HCT116 (cell line): ENCODE measurements around the gene SPRYD7. TPM values are rescaled to one million over a fixed set of nuclear protein-coding genes. Genes with fewer than 3 reads are reported as not detected.

Source experiments
- ATAC-seq: fragments of 200-7000 bp; cut with Tn5 transposase; 2 replicates; pipeline ENCODE4 v1.9.1; 2020; ENCODE audit warnings: mild to moderate bottlenecking, moderate library complexity
- BruUV-seq: library from RNA; stranded (reverse); fragments of 400-500 nt; replicated peaks from 2 replicates; lab custom pipeline; 2021; lab: Mats Ljungman, UMichigan
- CTCF ChIA-PET: fragments of 300-600 bp; sonication (Branson Sonifier 250); formaldehyde crosslinking; loops from one replicate; lab custom pipeline; 2021; ENCODE audit warnings: antibody characterized with exemption; lab: Charles Lee
- POLR2A ChIA-PET: fragments of 300-600, 350-600 bp; sonication (Branson Sonifier 250); formaldehyde crosslinking; loops from one replicate; lab custom pipeline; 2021; ENCODE audit warnings: antibody characterized with exemption; lab: Charles Lee
- RAD21 ChIA-PET, 2 experiments: fragments of 300-600 bp; sonication (Branson Sonifier 250); formaldehyde crosslinking; loops; one replicate each; lab custom pipeline; 2023; ENCODE audit warnings: low total read pairs in 2 of 2; ENCODE audit not compliant: uncharacterized antibody in 2 of 2, unreplicated experiment in 2 of 2, low non-redundant PET in 1 of 2; lab: Charles Lee
- DNase-seq: peaks from one replicate; pipeline ENCODE4 v3.0.0-alpha.2; 2010; ENCODE audit warnings: low read depth, low spot score
- H2AFZ ChIP-seq: fragments of 200-600 bp; shearing (Covaris generic), sonication (generic); 2 replicates; pipeline ENCODE4 v1.6.1; 2017; ENCODE audit warnings: low read depth, mixed run types, mixed read lengths, antibody characterized with exemption, low read length; ENCODE audit not compliant: poor library complexity, severe bottlenecking
- H3K27ac ChIP-seq: 2 replicates; pipeline ENCODE4 v1.5.1; 2012; ENCODE audit warnings: low read depth, low read length
- H3K27me3 ChIP-seq: fragments of 200-600 bp; sonication (generic); 2 replicates; pipeline ENCODE4 v1.6.1; 2016; ENCODE audit warnings: mixed run types, low read length, mixed read lengths; ENCODE audit not compliant: insufficient read depth
- H3K36me3 ChIP-seq, 2 experiments: fragments of 200-500 bp in 1 of 2; fragments of 200-600 bp in 1 of 2; sonication (Bioruptor generic) in 1 of 2; sonication (generic) in 1 of 2; 2 replicates each; pipeline versions ENCODE4 v1.5.1 to v1.6.1; 2014 to 2016; ENCODE audit warnings: low read length in 2 of 2, inconsistent platforms in 1 of 2, mixed read lengths in 1 of 2, mixed run types in 1 of 2; ENCODE audit not compliant: insufficient read depth in 2 of 2, control insufficient read depth in 1 of 2
- H3K4me1 ChIP-seq, 2 experiments: fragments of 200-600 bp in 1 of 2; sonication (generic) in 1 of 2; 2 replicates each; pipeline versions ENCODE4 v1.5.1 to v1.6.1; 2012 to 2017; ENCODE audit warnings: low read length in 2 of 2, inconsistent platforms in 1 of 2, mild to moderate bottlenecking in 1 of 2, mixed read lengths in 1 of 2, mixed run types in 1 of 2, moderate library complexity in 1 of 2; ENCODE audit not compliant: insufficient read depth in 2 of 2, control insufficient read depth in 1 of 2
- H3K4me2 ChIP-seq: fragments of 200-600 bp; sonication (generic); 2 replicates; pipeline ENCODE4 v1.6.1; 2017; ENCODE audit warnings: mixed run types, low read length, mixed read lengths
- H3K4me3 ChIP-seq, 2 experiments: fragments of 200-600 bp in 1 of 2; sonication (generic) in 1 of 2; replicated peaks in 1 of 2; 2 replicates each; pipeline ENCODE4 v1.5.1; 2011 to 2016; ENCODE audit warnings: low read length in 2 of 2, control low read depth in 1 of 2, low read depth in 1 of 2, mild to moderate bottlenecking in 1 of 2, mixed read lengths in 1 of 2, mixed run types in 1 of 2
- H3K79me2 ChIP-seq: fragments of 200-600 bp; sonication (generic); 2 replicates; pipeline ENCODE4 v1.6.1; 2017; ENCODE audit warnings: mild to moderate bottlenecking, mixed run types, low read length, moderate library complexity, mixed read lengths; ENCODE audit not compliant: insufficient read depth
- H3K9ac ChIP-seq: fragments of 200-600 bp; sonication (generic); 2 replicates; pipeline ENCODE4 v1.6.1; 2016; ENCODE audit warnings: low read length, mixed read lengths
- H3K9me2 ChIP-seq: fragments of 200-600 bp; sonication (generic), shearing (Covaris generic); 2 replicates; pipeline ENCODE4 v1.6.1; 2017; ENCODE audit warnings: mixed run types, mild to moderate bottlenecking, moderate library complexity; ENCODE audit not compliant: insufficient read depth
- H3K9me3 ChIP-seq, 2 experiments: fragments of 200-500 bp in 1 of 2; fragments of 200-600 bp in 1 of 2; sonication (Bioruptor generic) in 1 of 2; sonication (generic) in 1 of 2; 2 replicates each; pipeline ENCODE4 v1.6.1; 2014 to 2017; ENCODE audit warnings: low read length in 2 of 2, mixed read lengths in 2 of 2, inconsistent platforms in 1 of 2, low read depth in 1 of 2, mild to moderate bottlenecking in 1 of 2, mixed run types in 1 of 2, moderate library complexity in 1 of 2; ENCODE audit not compliant: control insufficient read depth in 1 of 2, insufficient read depth in 1 of 2
- H4K20me1 ChIP-seq: fragments of 200-600 bp; sonication (generic), shearing (Covaris generic); 2 replicates; pipeline ENCODE4 v1.6.1; 2017; ENCODE audit warnings: mixed run types, mild to moderate bottlenecking, moderate library complexity; ENCODE audit not compliant: insufficient read depth
- ATF3 ChIP-seq: IDR thresholded peaks from 2 replicates; pipeline ENCODE4 v1.6.1; 2012
- CEBPB ChIP-seq: IDR thresholded peaks from 2 replicates; pipeline ENCODE4 v1.6.1; 2012; ENCODE audit warnings: low read depth
- CTCF ChIP-seq, 3 experiments: fragments of 200-600 bp in 1 of 3; sonication (generic) in 1 of 3; IDR thresholded peaks in 2 of 3; conservative IDR thresholded peaks in 1 of 3; 2 replicates each; pipeline ENCODE4 v1.5.1; 2012 to 2017; ENCODE audit warnings: low read depth in 2 of 3, low read length in 2 of 3, antibody characterized with exemption in 1 of 3, borderline replicate concordance in 1 of 3, control low read depth in 1 of 3, mild to moderate bottlenecking in 1 of 3, mixed read lengths in 1 of 3, mixed run types in 1 of 3, moderate library complexity in 1 of 3; ENCODE audit not compliant: insufficient read depth in 1 of 3
- EZH2 ChIP-seq: fragments of 200-600 bp; sonication (generic); IDR thresholded peaks from 2 replicates; pipeline ENCODE4 v1.6.1; 2017; ENCODE audit warnings: antibody characterized with exemption, mixed run types
- EZH2phosphoT487 ChIP-seq: fragments of 200-600 bp; IDR thresholded peaks from 2 replicates; pipeline ENCODE4 v1.6.1; 2018; ENCODE audit warnings: antibody characterized with exemption, borderline replicate concordance
- FOSL1 ChIP-seq: IDR thresholded peaks from 2 replicates; pipeline ENCODE4 v1.6.1; 2012; ENCODE audit warnings: low read depth
- JUND ChIP-seq: IDR thresholded peaks from 2 replicates; pipeline ENCODE4 v1.6.1; 2012
- MAX ChIP-seq: IDR thresholded peaks from 2 replicates; pipeline ENCODE4 v1.6.1; 2012
- SIN3A ChIP-seq: IDR thresholded peaks from 2 replicates; pipeline ENCODE4 v1.6.1; 2012; ENCODE audit warnings: low read depth
- SP1 ChIP-seq: IDR thresholded peaks from 2 replicates; pipeline ENCODE4 v1.6.1; 2012; ENCODE audit warnings: low read depth
- TCF7L2 ChIP-seq: IDR thresholded peaks from 2 replicates; pipeline ENCODE4 v1.7.0; 2011; ENCODE audit warnings: borderline replicate concordance, inconsistent platforms; ENCODE audit not compliant: insufficient read depth, insufficient read length; ENCODE audit errors: extremely low read depth
- YY1 ChIP-seq: IDR thresholded peaks from 2 replicates; pipeline ENCODE4 v1.6.1; 2011; ENCODE audit warnings: low read length, low read depth, moderate library complexity, mild to moderate bottlenecking; ENCODE audit not compliant: insufficient replicate concordance; ENCODE audit errors: extremely low read depth
- ZNF274 ChIP-seq: fragments of 200-500 bp; sonication (Bioruptor generic); IDR thresholded peaks from 2 replicates; pipeline ENCODE4 v1.6.1; 2014; ENCODE audit warnings: mild to moderate bottlenecking, low read depth, low read length, inconsistent platforms
- intact Hi-C: fragments of 100-400 bp; cut with micrococcal nuclease; formaldehyde crosslinking; loops from 2 replicates; pipeline ENCODE4 v1.10.0; 2022
- total RNA-seq: library from RNA; stranded (reverse); gene quantifications from one replicate; pipeline ENCODE4 v1.2.1, GENCODE V29; 2021; ENCODE audit not compliant: unreplicated experiment

Gene SPRYD7
- total RNA-seq, 1 experiment from 2014 or later: 11.3 TPM

- intact Hi-C loops: loop anchor here (1.0 kb wide), 4 partner anchors 556 to 1094 kb away; no protein-coding TSS in a partner anchor
- no peak overlapping the region for H3K9ac ChIP-seq
- H3K27ac ChIP-seq: no peak overlapping the region
- no peaks in the 10 kb centered on the region; the same call in 1 of the 2 replicates for H4K20me1 ChIP-seq
- ATAC-seq (no peak), DNase-seq (no peak)
- POLR2A ChIA-PET: no interaction called here
- CTCF ChIA-PET: interaction anchor here (0.7 to 2.3 kb wide), 7 partner anchors 15 to 1096 kb away, joined by 3 to 26 read pairs (median 5); partner anchors contain the start of gene TRIM13
- H3K79me2 ChIP-seq: no peaks in the 10 kb centered on the region
- no peak overlapping the region for H2AFZ ChIP-seq
- H3K4me3 ChIP-seq: no peak overlapping the region
- H3K4me1 ChIP-seq: no peaks in the 10 kb centered on the region
- no peaks in the 10 kb centered on the region for H3K27me3 ChIP-seq
- TF ChIP-seq JUND: no peak
- TF ChIP-seq ATF3: no peak
- H3K9me2 ChIP-seq: no peaks in the 10 kb centered on the region
- RAD21 ChIA-PET: interaction anchor here (1.3 to 1.6 kb wide), 3 partner anchors 67 to 936 kb away, joined by 3 to 5 read pairs (median 3); partner anchors contain the start of gene RNASEH2B (in 1 of the 2)
- no TSS peak for BruUV-seq
- H3K4me2 ChIP-seq: no peak overlapping the region
- H3K36me3 ChIP-seq: no peaks in the 10 kb centered on the region; a peak in 1 of 4 replicates
- no peaks in the 10 kb centered on the region for H3K9me3 ChIP-seq
Measured at GRCh38 chr13:49975826-49976225, 39.7 kb upstream of the SPRYD7 start.

DNA sequence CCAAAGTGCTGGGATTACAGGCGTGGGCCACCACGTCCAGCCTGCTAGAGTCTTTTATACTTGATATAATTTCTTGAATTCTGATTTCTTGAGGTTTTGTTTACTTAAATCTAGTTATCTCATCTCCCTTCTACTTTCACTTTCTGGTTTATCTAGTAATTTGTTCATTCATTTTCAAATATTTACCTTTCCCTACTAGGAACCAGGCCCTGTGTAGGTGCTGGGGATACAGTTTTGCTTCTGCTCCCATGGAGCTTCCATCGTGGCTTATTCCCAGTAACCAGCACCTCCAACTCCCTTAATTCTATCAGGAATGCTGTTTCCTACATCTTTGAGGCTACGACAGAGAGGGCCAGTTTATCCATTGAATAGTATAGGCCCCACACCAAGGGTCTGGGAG, 36.6 kb upstream of the SPRYD7 start:
- ChIA-PET RAD21 (no interaction called here), CTCF (no interaction called here), POLR2A (no interaction called here)
- no peak for ATAC-seq
- no peak overlapping the region for H3K4me3 ChIP-seq
- H3K4me2 ChIP-seq: no peak overlapping the region
- TF ChIP-seq JUND (no peak), CEBPB (no peak), YY1 (no peak), ZNF274 (no peak), SIN3A (no peak), ATF3 (no peak), SP1 (no peak), FOSL1 (no peak), EZH2 (no peak), TCF7L2 (no peak), CTCF (IDR thresholded peaks at IDR 0.05 in 2 of 3, conservative IDR thresholded peaks at IDR 0.05 in 1 of 3; ENCODE audit: borderline replicate concordance in 1 of 3, insufficient read depth in 1 of 3, low read depth in 2 of 3, low read length in 2 of 3) (no peak), MAX (no peak), EZH2phosphoT487 (no peak)
- H3K4me1 ChIP-seq: no peaks in the 10 kb centered on the region
- no peaks in the 10 kb centered on the region for H3K79me2 ChIP-seq
- H3K9me2 ChIP-seq: no peaks in the 10 kb centered on the region
- no peaks in the 10 kb centered on the region; a peak in 1 of 4 replicates for H3K36me3 ChIP-seq
- no TSS peak for BruUV-seq
- no peak overlapping the region for H3K9ac ChIP-seq
- no peaks in the 10 kb centered on the region for H3K9me3 ChIP-seq
- intact Hi-C loops: loop anchor here (5.0 kb wide), 1 partner anchor 955 kb away; no protein-coding TSS in a partner anchor
- H2AFZ ChIP-seq: no peak overlapping the region
- no peaks in the 10 kb centered on the region for H3K27me3 ChIP-seq
- no peaks in the 10 kb centered on the region; the same call in 1 of the 2 replicates for H4K20me1 ChIP-seq
- DNase-seq: no peak
- H3K27ac ChIP-seq: no peak overlapping the region
